OCI-LY1 (cell line): ENCODE measurements around the gene ZNF99.

Source experiments
- H2AFZ ChIP-seq: fragments of 200-600 bp; sonication (generic), shearing (Covaris generic); 2 replicates; pipeline ENCODE4 v1.6.0; 2014; ENCODE audit warnings: antibody characterized with exemption, mild to moderate bottlenecking, low read length
- H3F3A ChIP-seq: fragments of 200-600 bp; sonication (generic), shearing (Covaris generic); 2 replicates; pipeline ENCODE4 v1.6.0; 2014; ENCODE audit warnings: mild to moderate bottlenecking, antibody characterized with exemption, low read length, moderate library complexity; ENCODE audit not compliant: insufficient read depth
- H3K27ac ChIP-seq: fragments of 200-600 bp; sonication (generic); 2 replicates; pipeline ENCODE4 v1.5.1; 2014; ENCODE audit warnings: low read length, mixed run types, mild to moderate bottlenecking, low read depth; ENCODE audit not compliant: poor library complexity, severe bottlenecking
- H3K27me3 ChIP-seq: fragments of 200-600 bp; sonication (generic); 2 replicates; pipeline ENCODE4 v1.6.0; 2014; ENCODE audit warnings: antibody characterized with exemption, mild to moderate bottlenecking, low read length, moderate library complexity; ENCODE audit not compliant: insufficient read depth
- H3K36me3 ChIP-seq: fragments of 200-600 bp; sonication (generic); 2 replicates; pipeline ENCODE4 v1.6.1; 2014; ENCODE audit warnings: mild to moderate bottlenecking, antibody characterized with exemption, low read length, moderate library complexity, mixed read lengths; ENCODE audit not compliant: insufficient read depth
- H3K4me1 ChIP-seq: fragments of 200-600 bp; sonication (generic); 2 replicates; pipeline ENCODE4 v1.5.1; 2014; ENCODE audit warnings: mild to moderate bottlenecking, low read length, moderate library complexity; ENCODE audit not compliant: insufficient read depth, severe bottlenecking
- H3K4me2 ChIP-seq: fragments of 200-600 bp; sonication (generic), shearing (Covaris generic); 2 replicates; pipeline ENCODE4 v1.6.1; 2014; ENCODE audit warnings: low read length
- H3K4me3 ChIP-seq: fragments of 200-600 bp; sonication (generic); 2 replicates; pipeline ENCODE4 v1.5.1; 2014; ENCODE audit warnings: low read length, low read depth, mild to moderate bottlenecking, mixed read lengths; ENCODE audit not compliant: poor library complexity, severe bottlenecking
- H3K79me2 ChIP-seq: fragments of 200-600 bp; shearing (Covaris generic); 2 replicates; pipeline ENCODE4 v1.6.1; 2016; ENCODE audit warnings: mixed run types, low read length, mixed read lengths; ENCODE audit not compliant: insufficient read depth
- H3K9ac ChIP-seq: fragments of 200-600 bp; sonication (generic), shearing (Covaris generic); 2 replicates; pipeline ENCODE4 v1.6.1; 2014; ENCODE audit warnings: mild to moderate bottlenecking, low read length, mixed read lengths
- H3K9me2 ChIP-seq: fragments of 200-600 bp; sonication (generic), shearing (Covaris generic); 2 replicates; pipeline ENCODE4 v1.6.1; 2014; ENCODE audit warnings: low read depth, mild to moderate bottlenecking, low read length, mixed read lengths
- H3K9me3 ChIP-seq: fragments of 200-600 bp; shearing (Covaris generic); 2 replicates; pipeline ENCODE4 v1.6.1; 2014; ENCODE audit warnings: low read length, mixed read lengths
- H4K20me1 ChIP-seq: fragments of 200-600 bp; sonication (generic), shearing (Covaris generic); 2 replicates; pipeline ENCODE4 v1.6.0; 2016; ENCODE audit warnings: mild to moderate bottlenecking, low read length; ENCODE audit not compliant: insufficient read depth
- CTCF ChIP-seq: fragments of 200-600 bp; sonication (generic), shearing (Covaris generic); IDR thresholded peaks from 2 replicates; pipeline ENCODE4 v1.5.1; 2017; ENCODE audit warnings: mild to moderate bottlenecking, antibody characterized with exemption, low read length, moderate library complexity, mixed read lengths
- EZH2 ChIP-seq: fragments of 200-600 bp; sonication (generic), shearing (Covaris generic); IDR thresholded peaks from 2 replicates; pipeline ENCODE4 v1.8.0; 2017; ENCODE audit warnings: borderline replicate concordance, mixed run types, mild to moderate bottlenecking, antibody characterized with exemption, low read length, moderate library complexity, mixed read lengths

Gene ZNF99

GRCh38 chr19:22783651-22784410 is at the start of gene ZNF99:
TSS of gene ZNF99 (minus strand) at chr19:22784151. CDS start at chr19:22784016, 135 bp downstream.
- no peak within 1 kb of the TSS for H3K9ac ChIP-seq
- no peaks in the 10 kb centered on the region for H3K9me3 ChIP-seq
- H3K4me3 ChIP-seq, result no peak within 1 kb of the TSS
- H3F3A ChIP-seq, result no peaks in the 10 kb centered on the region
- H3K79me2 ChIP-seq, result no peaks in the 10 kb centered on the region
- no peaks in the 10 kb centered on the region for H3K4me1 ChIP-seq
- no peaks in the 10 kb centered on the region for H3K9me2 ChIP-seq
- H3K27ac ChIP-seq, result no peak within 1 kb of the TSS
- no peaks in the 10 kb centered on the region for H3K36me3 ChIP-seq
- no peak for TF ChIP-seq EZH2
- no peak for TF ChIP-seq CTCF
- H2AFZ ChIP-seq, result no peak within 1 kb of the TSS
- H3K27me3 ChIP-seq, result no peaks in the 10 kb centered on the region
- H4K20me1 ChIP-seq, result no peaks in the 10 kb centered on the region
- no peak within 1 kb of the TSS for H3K4me2 ChIP-seq

GRCh38 chr19:22832031-22832762 is 48.2 kb upstream of the ZNF99 start, which contains the start of gene ZNF723:
TSS of gene ZNF723 (plus strand) at chr19:22832291. CDS start at chr19:22832380, 89 bp downstream.
- H3F3A ChIP-seq, result no peaks in the 10 kb centered on the region
- no peak within 1 kb of the TSS for H3K4me2 ChIP-seq
- no peak for TF ChIP-seq EZH2
- TF ChIP-seq CTCF, result no peak
- H3K79me2 ChIP-seq, result no peaks in the 10 kb centered on the region
- H3K9me3 ChIP-seq, result 0 out of 2 replicates have a peak, but pooled peaks cover 3% of the 10 kb centered on the region
- no peak within 1 kb of the TSS for H3K9ac ChIP-seq
- no peak within 1 kb of the TSS for H3K4me3 ChIP-seq
- H3K27ac ChIP-seq, result no peak within 1 kb of the TSS
- no peak within 1 kb of the TSS for H2AFZ ChIP-seq
- no peaks in the 10 kb centered on the region for H3K4me1 ChIP-seq
- H3K27me3 ChIP-seq, result no peaks in the 10 kb centered on the region
- no peaks in the 10 kb centered on the region for H3K9me2 ChIP-seq
- H3K36me3 ChIP-seq, result no peaks in the 10 kb centered on the region
- no peaks in the 10 kb centered on the region for H4K20me1 ChIP-seq

- H3K9ac ChIP-seq, result no peak overlapping the region
- H3K4me3 ChIP-seq, result no peak overlapping the region
- H3K4me1 ChIP-seq, result no peaks in the 10 kb centered on the region
- H2AFZ ChIP-seq, result no peak overlapping the region
- no peaks in the 10 kb centered on the region for H3K36me3 ChIP-seq
- H3K27ac ChIP-seq, result no peak overlapping the region
- H3K27me3 ChIP-seq, result no peaks in the 10 kb centered on the region
- TF ChIP-seq CTCF, result no peak
- TF ChIP-seq EZH2, result no peak
- H3K79me2 ChIP-seq, result no peaks in the 10 kb centered on the region
- H4K20me1 ChIP-seq, result no peaks in the 10 kb centered on the region
- no peaks in the 10 kb centered on the region for H3K9me2 ChIP-seq
- H3K9me3 ChIP-seq, result 0 out of 2 replicates have a peak, but pooled peaks cover 3% of the 10 kb centered on the region
- no peak overlapping the region for H3K4me2 ChIP-seq
- H3F3A ChIP-seq, result no peaks in the 10 kb centered on the region
Observed at GRCh38 chr19:22831211-22831610, 47.3 kb upstream of the ZNF99 start.
